ENCODE results near the gene WDR82.
A peak's percentile ranks its signal among the peaks of the same experiment; 100 is the strongest.

WDR82 gene

GRCh38 chr3:52217409-52217805, 61.0 kb downstream of the WDR82 start:
- no peak overlapping the region for H3K27ac Mint-ChIP-seq
- H3K9me3 Mint-ChIP-seq, result no peaks in the 10 kb centered on the region
- no peaks in the 10 kb centered on the region for H3K27me3 Mint-ChIP-seq
- DNase-seq (no peak), ATAC-seq (replicated peaks) (no peak)
- peaks cover 29 to 54% of the 10 kb centered on the region in 2 donors for H3K4me1 Mint-ChIP-seq
- H3K4me3 Mint-ChIP-seq, result no peak overlapping the region
- peaks cover 42 to 58% of the 10 kb centered on the region in 2 donors for H3K36me3 Mint-ChIP-seq

- Mint-ChIP-seq H3K36me3 (peaks cover 38 to 55% of the 10 kb centered on the region in 2 donors), H3K9me3 (no peaks in the 10 kb centered on the region), H3K27ac (peak overlapping the region; percentile 63), H3K4me1 (peaks cover 28 to 48% of the 10 kb centered on the region in 2 donors), H3K4me3 (no peak overlapping the region), H3K27me3 (no peaks in the 10 kb centered on the region)
- ATAC-seq (replicated peaks), result peak; percentile 13 to 24
- no peak for DNase-seq
Measured at GRCh38 chr3:52216585-52217408, 61.7 kb downstream of the WDR82 start.

GRCh38 chr3:52215351-52215750, 63.1 kb downstream of the WDR82 start:
- ATAC-seq (replicated peaks) (no peak), DNase-seq (no peak)
- no peak overlapping the region for H3K27ac Mint-ChIP-seq
- peaks cover 39 to 53% of the 10 kb centered on the region in 2 donors for H3K36me3 Mint-ChIP-seq
- H3K4me1 Mint-ChIP-seq, result peaks cover 24 to 40% of the 10 kb centered on the region in 2 donors
- no peak overlapping the region for H3K4me3 Mint-ChIP-seq
- H3K27me3 Mint-ChIP-seq, result no peaks in the 10 kb centered on the region
- no peaks in the 10 kb centered on the region for H3K9me3 Mint-ChIP-seq

DNA sequence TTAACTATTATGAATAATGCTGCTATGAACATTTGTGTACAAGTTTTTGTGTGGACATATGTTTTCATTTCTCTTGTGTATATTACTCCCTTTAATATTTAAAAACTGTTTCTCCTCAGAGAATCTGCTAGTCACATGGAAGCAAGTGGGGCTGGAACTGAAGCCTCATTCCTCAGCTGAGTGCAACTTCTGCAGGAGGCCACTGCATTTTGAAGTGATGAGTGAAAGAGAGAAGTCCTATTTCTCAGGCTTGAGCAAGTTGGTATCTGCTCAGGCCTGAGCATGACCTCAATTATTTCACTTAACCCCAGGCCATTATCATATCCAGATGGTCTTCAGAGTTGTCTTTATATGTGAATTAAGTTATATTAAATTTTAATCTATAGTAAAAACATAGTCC, 64.5 kb downstream of the WDR82 start:
- no peaks in the 10 kb centered on the region for H3K9me3 Mint-ChIP-seq
- H3K27ac Mint-ChIP-seq, result no peak overlapping the region
- peaks cover 51 to 65% of the 10 kb centered on the region in 2 donors for H3K36me3 Mint-ChIP-seq
- no peaks in the 10 kb centered on the region for H3K27me3 Mint-ChIP-seq
- H3K4me1 Mint-ChIP-seq, result peaks cover 19 to 26% of the 10 kb centered on the region in 2 donors
- ATAC-seq (replicated peaks), result no peak
- DNase-seq, result no peak
- H3K4me3 Mint-ChIP-seq, result no peak overlapping the region

DNA sequence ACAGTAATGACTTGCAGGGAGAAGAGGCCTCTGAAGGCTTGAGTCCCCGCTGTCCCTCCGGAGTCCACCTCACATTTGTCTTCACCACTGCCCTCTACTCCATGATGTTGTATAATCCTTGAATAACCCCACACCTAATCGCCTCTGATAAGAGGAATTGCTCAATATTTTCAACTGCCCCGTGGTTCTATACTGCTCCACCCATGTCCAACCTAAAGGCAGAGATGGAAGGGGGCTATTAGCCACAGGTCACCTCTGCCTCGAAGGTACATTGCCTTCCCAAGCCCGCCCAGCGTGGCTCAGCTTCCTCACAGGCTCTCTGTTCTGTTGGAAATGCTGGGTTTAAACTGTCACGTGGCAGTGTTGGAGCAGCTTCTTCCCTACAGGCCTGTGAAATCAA, 65.4 kb downstream of the WDR82 start:
- Mint-ChIP-seq H3K4me1 (peaks cover 14 to 17% of the 10 kb centered on the region in 2 donors), H3K27me3 (no peaks in the 10 kb centered on the region), H3K36me3 (peaks cover 55 to 70% of the 10 kb centered on the region in 2 donors), H3K4me3 (no peak overlapping the region), H3K9me3 (no peaks in the 10 kb centered on the region), H3K27ac (no peak overlapping the region)
- ATAC-seq (replicated peaks), result no peak
- no peak for DNase-seq

DNA sequence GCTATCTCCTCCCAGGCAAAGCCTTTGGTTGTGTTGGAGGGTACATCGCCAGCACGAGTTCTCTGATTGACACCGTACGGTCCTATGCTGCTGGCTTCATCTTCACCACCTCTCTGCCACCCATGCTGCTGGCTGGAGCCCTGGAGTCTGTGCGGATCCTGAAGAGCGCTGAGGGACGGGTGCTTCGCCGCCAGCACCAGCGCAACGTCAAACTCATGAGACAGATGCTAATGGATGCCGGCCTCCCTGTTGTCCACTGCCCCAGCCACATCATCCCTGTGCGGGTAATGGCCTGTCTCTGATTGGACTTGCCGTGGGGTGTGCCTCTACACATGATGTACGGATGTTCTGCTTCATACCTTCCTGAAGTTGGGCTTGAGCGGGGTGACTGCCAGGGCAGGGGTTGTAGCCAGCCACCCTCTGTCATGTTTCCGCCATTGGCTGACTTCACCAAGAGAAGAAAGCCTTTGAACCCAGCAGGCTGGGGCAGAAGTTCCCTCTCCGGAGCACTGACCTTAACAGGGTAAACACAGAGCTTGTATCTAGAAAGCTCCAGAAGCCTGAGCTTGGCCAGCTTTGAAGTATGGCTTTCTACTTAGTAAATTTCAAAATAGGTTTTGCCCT, 67.1 kb downstream of the WDR82 start:
- ATAC-seq (replicated peaks) (no peak), DNase-seq (no peak)
- Mint-ChIP-seq H3K27ac (no peak overlapping the region), H3K27me3 (no peaks in the 10 kb centered on the region), H3K36me3 (peaks cover 66 to 73% of the 10 kb centered on the region in 2 donors), H3K4me3 (no peak overlapping the region), H3K9me3 (no peaks in the 10 kb centered on the region), H3K4me1 (peaks cover under 1 to 4% of the 10 kb centered on the region in 2 donors)

GRCh38 chr3:52210550-52211046, 67.9 kb downstream of the WDR82 start:
- Mint-ChIP-seq H3K9me3 (no peaks in the 10 kb centered on the region), H3K27me3 (no peaks in the 10 kb centered on the region), H3K4me1 (peaks cover 0 to 4% of the 10 kb centered on the region in 2 donors), H3K36me3 (peaks cover 62 to 71% of the 10 kb centered on the region in 2 donors), H3K4me3 (no peak overlapping the region), H3K27ac (no peak overlapping the region)
- no peak for ATAC-seq (replicated peaks)
- DNase-seq, result no peak

DNA sequence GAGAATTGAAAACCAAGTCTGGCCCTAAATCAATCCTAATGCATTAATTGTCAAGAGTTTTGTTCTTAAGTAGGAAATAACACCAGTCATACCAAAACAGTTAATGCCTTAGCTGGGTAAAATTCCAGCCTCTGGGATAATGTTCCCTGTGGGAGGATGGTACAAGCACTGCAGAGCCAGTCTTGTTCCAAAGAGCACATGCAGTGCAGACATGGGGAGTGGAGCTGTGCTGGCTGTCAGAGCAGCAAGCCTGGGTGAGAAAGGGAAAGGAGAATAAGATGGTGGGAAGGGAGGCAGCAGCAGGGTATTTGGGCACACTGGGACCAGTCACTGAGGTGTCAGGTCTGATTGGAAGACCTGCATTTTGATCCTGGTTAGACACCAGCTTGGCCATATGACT, 68.4 kb downstream of the WDR82 start:
- H3K4me1 Mint-ChIP-seq, result peaks cover 0 to 4% of the 10 kb centered on the region in 2 donors
- no peaks in the 10 kb centered on the region for H3K9me3 Mint-ChIP-seq
- no peak for ATAC-seq (replicated peaks)
- H3K4me3 Mint-ChIP-seq, result no peak overlapping the region
- peaks cover 57 to 65% of the 10 kb centered on the region in 2 donors for H3K36me3 Mint-ChIP-seq
- H3K27me3 Mint-ChIP-seq, result no peaks in the 10 kb centered on the region
- DNase-seq, result no peak
- no peak overlapping the region for H3K27ac Mint-ChIP-seq

- Mint-ChIP-seq H3K4me1 (peaks cover 0 to 3% of the 10 kb centered on the region in 2 donors), H3K4me3 (no peak overlapping the region), H3K27me3 (no peaks in the 10 kb centered on the region), H3K27ac (no peak overlapping the region), H3K36me3 (peaks cover 58 to 62% of the 10 kb centered on the region in 2 donors), H3K9me3 (no peaks in the 10 kb centered on the region)
- DNase-seq (no peak), ATAC-seq (replicated peaks) (no peak)
Measured at GRCh38 chr3:52208556-52208955, 69.9 kb downstream of the WDR82 start.

- no peaks in the 10 kb centered on the region for H3K9me3 Mint-ChIP-seq
- peaks cover 51 to 62% of the 10 kb centered on the region in 2 donors for H3K36me3 Mint-ChIP-seq
- H3K4me3 Mint-ChIP-seq, result no peak overlapping the region
- peaks cover 15 to 24% of the 10 kb centered on the region in 2 donors for H3K4me1 Mint-ChIP-seq
- DNase-seq, result no peak
- H3K27ac Mint-ChIP-seq, result no peak overlapping the region
- no peaks in the 10 kb centered on the region for H3K27me3 Mint-ChIP-seq
- ATAC-seq (replicated peaks), result no peak
Measured at GRCh38 chr3:52205727-52206372, 72.6 kb downstream of the WDR82 start.
